ENCODE measurements around the gene LKAAEAR1. TPM values are rescaled to one million over a fixed set of nuclear protein-coding genes. Genes with fewer than 3 reads are reported as not detected.

The LKAAEAR1 gene
- total RNA-seq, 4 donors from 2014 or later, result not detected

GRCh38 chr20:64116016-64116415 lies 31.8 kb upstream of the LKAAEAR1 start:
- Histone ChIP-seq H3K27ac (no peak overlapping the region), H3K9me3 (no peaks in the 10 kb centered on the region), H3K4me1 (no peaks in the 10 kb centered on the region), H3K36me3 (no peaks in the 10 kb centered on the region), H3K4me3 (no peak overlapping the region), H3K27me3 (peaks cover 0 to 2% (median 0%) of the 10 kb centered on the region in 3 donors)
- ATAC-seq (no peak), DNase-seq (no peak)
- intact Hi-C loops (cut with DNase I; ENCODE audit: low total_unique reads), result no loop called here
- TF ChIP-seq, protein P1, sequence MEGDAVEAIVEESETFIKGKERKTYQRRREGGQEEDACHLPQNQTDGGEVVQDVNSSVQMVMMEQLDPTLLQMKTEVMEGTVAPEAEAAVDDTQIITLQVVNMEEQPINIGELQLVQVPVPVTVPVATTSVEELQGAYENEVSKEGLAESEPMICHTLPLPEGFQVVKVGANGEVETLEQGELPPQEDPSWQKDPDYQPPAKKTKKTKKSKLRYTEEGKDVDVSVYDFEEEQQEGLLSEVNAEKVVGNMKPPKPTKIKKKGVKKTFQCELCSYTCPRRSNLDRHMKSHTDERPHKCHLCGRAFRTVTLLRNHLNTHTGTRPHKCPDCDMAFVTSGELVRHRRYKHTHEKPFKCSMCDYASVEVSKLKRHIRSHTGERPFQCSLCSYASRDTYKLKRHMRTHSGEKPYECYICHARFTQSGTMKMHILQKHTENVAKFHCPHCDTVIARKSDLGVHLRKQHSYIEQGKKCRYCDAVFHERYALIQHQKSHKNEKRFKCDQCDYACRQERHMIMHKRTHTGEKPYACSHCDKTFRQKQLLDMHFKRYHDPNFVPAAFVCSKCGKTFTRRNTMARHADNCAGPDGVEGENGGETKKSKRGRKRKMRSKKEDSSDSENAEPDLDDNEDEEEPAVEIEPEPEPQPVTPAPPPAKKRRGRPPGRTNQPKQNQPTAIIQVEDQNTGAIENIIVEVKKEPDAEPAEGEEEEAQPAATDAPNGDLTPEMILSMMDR (IDR thresholded peaks at IDR 0.05 in 4 of 5, conservative IDR thresholded peaks at IDR 0.05 in 1 of 5), result no peak
- no peak for TF ChIP-seq POLR2A (IDR thresholded peaks at IDR 0.05)
- in situ Hi-C loops (cut with MboI; ENCODE audit: low sequenced_read_pairs in 4 of 4), result no loop called here

- TF ChIP-seq POLR2A (IDR thresholded peaks at IDR 0.05), result no peak
- TF ChIP-seq, protein P1 (IDR thresholded peaks at IDR 0.05 in 4 of 5, conservative IDR thresholded peaks at IDR 0.05 in 1 of 5), result no peak
- in situ Hi-C loops (cut with MboI; ENCODE audit: low sequenced_read_pairs in 4 of 4), result no loop called here
- Histone ChIP-seq H3K27ac (no peak overlapping the region), H3K4me3 (no peak overlapping the region), H3K9me3 (no peaks in the 10 kb centered on the region), H3K36me3 (no peaks in the 10 kb centered on the region), H3K27me3 (no peaks in the 10 kb centered on the region), H3K4me1 (no peaks in the 10 kb centered on the region)
- intact Hi-C loops (cut with DNase I; ENCODE audit: low total_unique reads), result no loop called here
- ATAC-seq (no peak), DNase-seq (no peak)
These were observed 31.1 kb upstream of the LKAAEAR1 start for GRCh38 chr20:64115171-64115911.

GRCh38 chr20:64114356-64114971 lies 30.3 kb upstream of the LKAAEAR1 start:
- TF ChIP-seq POLR2A (IDR thresholded peaks at IDR 0.05), result no peak
- TF ChIP-seq, protein P1 (IDR thresholded peaks at IDR 0.05 in 4 of 5, conservative IDR thresholded peaks at IDR 0.05 in 1 of 5), result no peak
- no peaks in the 10 kb centered on the region for H3K36me3 ChIP-seq
- intact Hi-C loops (cut with DNase I; ENCODE audit: low total_unique reads) (no loop called here), in situ Hi-C loops (cut with MboI; ENCODE audit: low sequenced_read_pairs in 4 of 4) (no loop called here)
- H3K4me3 ChIP-seq, result no peak overlapping the region
- H3K27ac ChIP-seq, result no peak overlapping the region
- no peaks in the 10 kb centered on the region for H3K4me1 ChIP-seq
- ATAC-seq, result no peak
- no peak for DNase-seq
- no peaks in the 10 kb centered on the region for H3K9me3 ChIP-seq
- H3K27me3 ChIP-seq, result no peaks in the 10 kb centered on the region

- H3K36me3 ChIP-seq, result no peaks in the 10 kb centered on the region
- DNase-seq (no peak), ATAC-seq (no peak)
- TF ChIP-seq, protein P1 (IDR thresholded peaks at IDR 0.05 in 4 of 5, conservative IDR thresholded peaks at IDR 0.05 in 1 of 5), result no peak
- no peak for TF ChIP-seq POLR2A (IDR thresholded peaks at IDR 0.05)
- in situ Hi-C loops (cut with MboI; ENCODE audit: low sequenced_read_pairs in 4 of 4), result no loop called here
- no peak overlapping the region for H3K27ac ChIP-seq
- H3K4me1 ChIP-seq, result no peaks in the 10 kb centered on the region
- H3K4me3 ChIP-seq, result no peak overlapping the region
- H3K27me3 ChIP-seq, result no peaks in the 10 kb centered on the region
- intact Hi-C loops (cut with DNase I; ENCODE audit: low total_unique reads), result no loop called here
- H3K9me3 ChIP-seq, result no peaks in the 10 kb centered on the region
These were observed 29.7 kb upstream of the LKAAEAR1 start for GRCh38 chr20:64113796-64114355.
